ENCODE data around the gene SNX5.
"Not testable (repeated sequence)": the region's sequence is repeated elsewhere in the genome, so short reads cannot be mapped to it uniquely, and the experiment has no call there.

Gene SNX5

GRCh38 chr20:17964073-17964472 is 4.5 kb downstream of the SNX5 start:
- no peak for DNase-seq
- in situ Hi-C loops (cut with MboI; ENCODE audit: low pct_unique_long_range_greater_than_20kb, low sequenced_read_pairs), result no loop called here

GRCh38 chr20:17963114-17963897 is 5.3 kb downstream of the SNX5 start:
- DNase-seq, result no peak
- in situ Hi-C loops (cut with MboI; ENCODE audit: low pct_unique_long_range_greater_than_20kb, low sequenced_read_pairs), result no loop called here

- DNase-seq, result no peak
- in situ Hi-C loops (cut with MboI; ENCODE audit: low pct_unique_long_range_greater_than_20kb, low sequenced_read_pairs), result no loop called here
Observed at GRCh38 chr20:17961587-17961940, 7.0 kb downstream of the SNX5 start.

- peak; percentile 40 for DNase-seq
- in situ Hi-C loops (cut with MboI; ENCODE audit: low pct_unique_long_range_greater_than_20kb, low sequenced_read_pairs), result no loop called here
Observed at GRCh38 chr20:17960927-17961586, 7.5 kb downstream of the SNX5 start.

- in situ Hi-C loops (cut with MboI; ENCODE audit: low pct_unique_long_range_greater_than_20kb, low sequenced_read_pairs); DNase-seq: not testable (repeated sequence)
Observed at GRCh38 chr20:17960400-17960885, 8.2 kb downstream of the SNX5 start.

GRCh38 chr20:17959257-17959627 is 9.4 kb downstream of the SNX5 start:
- no peak for DNase-seq
- in situ Hi-C loops (cut with MboI; ENCODE audit: low pct_unique_long_range_greater_than_20kb, low sequenced_read_pairs), result no loop called here

- peak; percentile 43 for DNase-seq
- in situ Hi-C loops (cut with MboI; ENCODE audit: low pct_unique_long_range_greater_than_20kb, low sequenced_read_pairs), result no loop called here
Observed at GRCh38 chr20:17958373-17959256, 10.0 kb downstream of the SNX5 start.

GRCh38 chr20:17957505-17958363 is 10.9 kb downstream of the SNX5 start:
- in situ Hi-C loops (cut with MboI; ENCODE audit: low pct_unique_long_range_greater_than_20kb, low sequenced_read_pairs), result no loop called here
- no peak for DNase-seq

GRCh38 chr20:17956099-17956685 is 12.4 kb downstream of the SNX5 start:
- no peak for DNase-seq
- in situ Hi-C loops (cut with MboI; ENCODE audit: low pct_unique_long_range_greater_than_20kb, low sequenced_read_pairs), result no loop called here

- no peak for DNase-seq
- in situ Hi-C loops (cut with MboI; ENCODE audit: low pct_unique_long_range_greater_than_20kb, low sequenced_read_pairs), result no loop called here
Observed at GRCh38 chr20:17955302-17955701, 13.3 kb downstream of the SNX5 start.

- DNase-seq, result no peak
- in situ Hi-C loops (cut with MboI; ENCODE audit: low pct_unique_long_range_greater_than_20kb, low sequenced_read_pairs), result no loop called here
Observed at GRCh38 chr20:17953935-17954334, 14.7 kb downstream of the SNX5 start.

- DNase-seq, result no peak
- in situ Hi-C loops (cut with MboI; ENCODE audit: low pct_unique_long_range_greater_than_20kb, low sequenced_read_pairs), result no loop called here
Observed at GRCh38 chr20:17952692-17953684, 15.6 kb downstream of the SNX5 start.

GRCh38 chr20:17951323-17951722 is 17.3 kb downstream of the SNX5 start:
- in situ Hi-C loops (cut with MboI; ENCODE audit: low pct_unique_long_range_greater_than_20kb, low sequenced_read_pairs), result no loop called here
- DNase-seq, result no peak

GRCh38 chr20:17950670-17951069 is 17.9 kb downstream of the SNX5 start:
- DNase-seq, result no peak
- in situ Hi-C loops (cut with MboI; ENCODE audit: low pct_unique_long_range_greater_than_20kb, low sequenced_read_pairs), result no loop called here

GRCh38 chr20:17949899-17950298 is 18.7 kb downstream of the SNX5 start:
- in situ Hi-C loops (cut with MboI; ENCODE audit: low pct_unique_long_range_greater_than_20kb, low sequenced_read_pairs), result no loop called here
- no peak for DNase-seq

GRCh38 chr20:17948442-17948841 is 20.2 kb downstream of the SNX5 start:
- in situ Hi-C loops (cut with MboI; ENCODE audit: low pct_unique_long_range_greater_than_20kb, low sequenced_read_pairs), result no loop called here
- no peak for DNase-seq

- no peak for DNase-seq
- in situ Hi-C loops (cut with MboI; ENCODE audit: low pct_unique_long_range_greater_than_20kb, low sequenced_read_pairs), result no loop called here
Observed at GRCh38 chr20:17947474-17947815, 21.1 kb downstream of the SNX5 start.
